OCI-LY1 (cell line): ENCODE data around the gene ADAMTSL4.

Experiments
- H2AFZ ChIP-seq: fragments of 200-600 bp; sonication (generic), shearing (Covaris generic); 2 replicates; pipeline ENCODE4 v1.6.0; 2014; ENCODE audit warnings: antibody characterized with exemption, mild to moderate bottlenecking, low read length
- H3F3A ChIP-seq: fragments of 200-600 bp; sonication (generic), shearing (Covaris generic); 2 replicates; pipeline ENCODE4 v1.6.0; 2014; ENCODE audit warnings: mild to moderate bottlenecking, antibody characterized with exemption, low read length, moderate library complexity; ENCODE audit not compliant: insufficient read depth
- H3K27ac ChIP-seq: fragments of 200-600 bp; sonication (generic); 2 replicates; pipeline ENCODE4 v1.5.1; 2014; ENCODE audit warnings: low read length, mixed run types, mild to moderate bottlenecking, low read depth; ENCODE audit not compliant: poor library complexity, severe bottlenecking
- H3K27me3 ChIP-seq: fragments of 200-600 bp; sonication (generic); 2 replicates; pipeline ENCODE4 v1.6.0; 2014; ENCODE audit warnings: antibody characterized with exemption, mild to moderate bottlenecking, low read length, moderate library complexity; ENCODE audit not compliant: insufficient read depth
- H3K36me3 ChIP-seq: fragments of 200-600 bp; sonication (generic); 2 replicates; pipeline ENCODE4 v1.6.1; 2014; ENCODE audit warnings: mild to moderate bottlenecking, antibody characterized with exemption, low read length, moderate library complexity, mixed read lengths; ENCODE audit not compliant: insufficient read depth
- H3K4me1 ChIP-seq: fragments of 200-600 bp; sonication (generic); 2 replicates; pipeline ENCODE4 v1.5.1; 2014; ENCODE audit warnings: mild to moderate bottlenecking, low read length, moderate library complexity; ENCODE audit not compliant: insufficient read depth, severe bottlenecking
- H3K4me2 ChIP-seq: fragments of 200-600 bp; sonication (generic), shearing (Covaris generic); 2 replicates; pipeline ENCODE4 v1.6.1; 2014; ENCODE audit warnings: low read length
- H3K4me3 ChIP-seq: fragments of 200-600 bp; sonication (generic); 2 replicates; pipeline ENCODE4 v1.5.1; 2014; ENCODE audit warnings: low read length, low read depth, mild to moderate bottlenecking, mixed read lengths; ENCODE audit not compliant: poor library complexity, severe bottlenecking
- H3K79me2 ChIP-seq: fragments of 200-600 bp; shearing (Covaris generic); 2 replicates; pipeline ENCODE4 v1.6.1; 2016; ENCODE audit warnings: mixed run types, low read length, mixed read lengths; ENCODE audit not compliant: insufficient read depth
- H3K9ac ChIP-seq: fragments of 200-600 bp; sonication (generic), shearing (Covaris generic); 2 replicates; pipeline ENCODE4 v1.6.1; 2014; ENCODE audit warnings: mild to moderate bottlenecking, low read length, mixed read lengths
- H3K9me2 ChIP-seq: fragments of 200-600 bp; sonication (generic), shearing (Covaris generic); 2 replicates; pipeline ENCODE4 v1.6.1; 2014; ENCODE audit warnings: low read depth, mild to moderate bottlenecking, low read length, mixed read lengths
- H3K9me3 ChIP-seq: fragments of 200-600 bp; shearing (Covaris generic); 2 replicates; pipeline ENCODE4 v1.6.1; 2014; ENCODE audit warnings: low read length, mixed read lengths
- H4K20me1 ChIP-seq: fragments of 200-600 bp; sonication (generic), shearing (Covaris generic); 2 replicates; pipeline ENCODE4 v1.6.0; 2016; ENCODE audit warnings: mild to moderate bottlenecking, low read length; ENCODE audit not compliant: insufficient read depth
- CTCF ChIP-seq: fragments of 200-600 bp; sonication (generic), shearing (Covaris generic); IDR thresholded peaks from 2 replicates; pipeline ENCODE4 v1.5.1; 2017; ENCODE audit warnings: mild to moderate bottlenecking, antibody characterized with exemption, low read length, moderate library complexity, mixed read lengths
- EZH2 ChIP-seq: fragments of 200-600 bp; sonication (generic), shearing (Covaris generic); IDR thresholded peaks from 2 replicates; pipeline ENCODE4 v1.8.0; 2017; ENCODE audit warnings: borderline replicate concordance, mixed run types, mild to moderate bottlenecking, antibody characterized with exemption, low read length, moderate library complexity, mixed read lengths

Gene ADAMTSL4

GRCh38 chr1:150609732-150610131 lies 60.5 kb downstream of the ADAMTSL4 start:
- peaks cover 39% of the 10 kb centered on the region for H3K4me1 ChIP-seq
- TF ChIP-seq CTCF (no peak), EZH2 (no peak)
- H3K4me2 ChIP-seq = no peak overlapping the region
- H3K36me3 ChIP-seq = peaks cover 5% of the 10 kb centered on the region
- no peaks in the 10 kb centered on the region for H3K79me2 ChIP-seq
- no peaks in the 10 kb centered on the region for H4K20me1 ChIP-seq
- no peak overlapping the region for H3K9ac ChIP-seq
- no peaks in the 10 kb centered on the region for H3K9me3 ChIP-seq
- no peaks in the 10 kb centered on the region for H3K27me3 ChIP-seq
- no peak overlapping the region for H2AFZ ChIP-seq
- no peak overlapping the region for H3K27ac ChIP-seq
- no peak overlapping the region for H3K4me3 ChIP-seq
- H3K9me2 ChIP-seq = no peaks in the 10 kb centered on the region
- no peaks in the 10 kb centered on the region for H3F3A ChIP-seq
